BLaER1 (cell line): ENCODE measurements around the gene WDR18.

ENCODE experiments used
- H3K27ac ChIP-seq: shearing (Covaris generic); formaldehyde crosslinking; 2 replicates; pipeline ENCODE4 v1.8.1; 2022
- H3K27me3 ChIP-seq: shearing (Covaris generic); formaldehyde crosslinking; 2 replicates; pipeline ENCODE4 v1.8.1; 2022
- H3K36me3 ChIP-seq: shearing (Covaris generic); formaldehyde crosslinking; 2 replicates; pipeline ENCODE4 v1.8.1; 2022
- H3K4me1 ChIP-seq: shearing (Covaris generic); formaldehyde crosslinking; 2 replicates; pipeline ENCODE4 v1.8.1; 2022
- H3K4me2 ChIP-seq: shearing (Covaris generic); formaldehyde crosslinking; 2 replicates; pipeline ENCODE4 v1.8.1; 2022
- H3K4me3 ChIP-seq: shearing (Covaris generic); formaldehyde crosslinking; 2 replicates; pipeline ENCODE4 v1.8.1; 2022
- H3K9ac ChIP-seq: shearing (Covaris generic); formaldehyde crosslinking; 2 replicates; pipeline ENCODE4 v1.8.1; 2022
- H3K9me3 ChIP-seq: shearing (Covaris generic); formaldehyde crosslinking; 2 replicates; pipeline ENCODE4 v1.8.1; 2022
- H4K20me1 ChIP-seq: shearing (Covaris generic); formaldehyde crosslinking; 2 replicates; pipeline ENCODE4 v1.8.1; 2022
- Cebpa-rat ChIP-seq: shearing (Covaris generic); IDR thresholded peaks from 2 replicates; pipeline ENCODE4 v1.8.1; 2022

The WDR18 gene

GRCh38 chr19:1011831-1012333, 27.7 kb downstream of the WDR18 start:
- peaks cover 81% of the 10 kb centered on the region for H4K20me1 ChIP-seq
- no peak overlapping the region for H3K4me3 ChIP-seq
- H3K4me2 ChIP-seq = no peak overlapping the region
- peaks cover 87% of the 10 kb centered on the region for H3K36me3 ChIP-seq
- TF ChIP-seq Cebpa-rat = no peak
- H3K9ac ChIP-seq = no peak overlapping the region
- no peaks in the 10 kb centered on the region for H3K9me3 ChIP-seq
- peaks cover 7% of the 10 kb centered on the region for H3K4me1 ChIP-seq
- H3K27me3 ChIP-seq = no peaks in the 10 kb centered on the region
- H3K27ac ChIP-seq = no peak overlapping the region

GRCh38 chr19:1012334-1012733, 28.2 kb downstream of the WDR18 start:
- peaks cover 81% of the 10 kb centered on the region for H4K20me1 ChIP-seq
- H3K4me3 ChIP-seq = no peak overlapping the region
- no peak for TF ChIP-seq Cebpa-rat
- H3K27me3 ChIP-seq = no peaks in the 10 kb centered on the region
- H3K4me2 ChIP-seq = no peak overlapping the region
- H3K27ac ChIP-seq = no peak overlapping the region
- H3K36me3 ChIP-seq = peaks cover 86% of the 10 kb centered on the region
- peaks cover 12% of the 10 kb centered on the region for H3K4me1 ChIP-seq
- H3K9me3 ChIP-seq = no peaks in the 10 kb centered on the region
- H3K9ac ChIP-seq = no peak overlapping the region

- Histone ChIP-seq H3K36me3 (peaks cover 92% of the 10 kb centered on the region), H3K4me1 (peaks cover 21% of the 10 kb centered on the region)
- TF ChIP-seq Cebpa-rat = no peak
These were observed 29.1 kb downstream of the WDR18 start for GRCh38 chr19:1013218-1013617.

GRCh38 chr19:1014161-1015060, 30.3 kb downstream of the WDR18 start:
- Histone ChIP-seq H3K27ac (no peak overlapping the region), H3K4me1 (peaks cover 33% of the 10 kb centered on the region), H3K4me2 (no peak overlapping the region), H3K9me3 (no peaks in the 10 kb centered on the region), H3K36me3 (peaks cover 92% of the 10 kb centered on the region), H3K27me3 (no peaks in the 10 kb centered on the region), H4K20me1 (peaks cover 92% of the 10 kb centered on the region), H3K4me3 (no peak overlapping the region), H3K9ac (no peak overlapping the region)
- no peak for TF ChIP-seq Cebpa-rat

More at GRCh38 chr19:1013218-1013617, 29.1 kb downstream of the WDR18 start:
- Histone ChIP-seq H4K20me1 (peaks cover 89% of the 10 kb centered on the region), H3K27ac (no peak overlapping the region), H3K4me2 (no peak overlapping the region), H3K9ac (no peak overlapping the region), H3K27me3 (no peaks in the 10 kb centered on the region), H3K4me3 (no peak overlapping the region), H3K9me3 (no peaks in the 10 kb centered on the region)

- Histone ChIP-seq H3K4me2 (no peak overlapping the region), H3K4me1 (peaks cover 39% of the 10 kb centered on the region), H3K27me3 (no peaks in the 10 kb centered on the region), H3K36me3 (peaks cover 84% of the 10 kb centered on the region), H4K20me1 (peaks cover 92% of the 10 kb centered on the region), H3K9ac (no peak overlapping the region), H3K9me3 (no peaks in the 10 kb centered on the region), H3K4me3 (no peak overlapping the region), H3K27ac (no peak overlapping the region)
- no peak for TF ChIP-seq Cebpa-rat
These were observed 31.1 kb downstream of the WDR18 start for GRCh38 chr19:1015061-1015781.

GRCh38 chr19:1015782-1016646, 31.9 kb downstream of the WDR18 start:
- Histone ChIP-seq H3K4me2 (no peak overlapping the region), H3K9me3 (no peaks in the 10 kb centered on the region)

GRCh38 chr19:1016647-1017114, 32.5 kb downstream of the WDR18 start:
- Histone ChIP-seq H3K36me3 (peaks cover 73% of the 10 kb centered on the region), H3K27me3 (no peaks in the 10 kb centered on the region), H3K9ac (0 out of 2 replicates have a peak overlapping the region, but pooled peaks have one; percentile 29), H3K9me3 (no peaks in the 10 kb centered on the region), H4K20me1 (peaks cover 92% of the 10 kb centered on the region), H3K27ac (no peak overlapping the region), H3K4me2 (peak overlapping the region; percentile 99; the same call in 1 of the 2 replicates), H3K4me3 (no peak overlapping the region), H3K4me1 (peaks cover 39% of the 10 kb centered on the region)
- no peak for TF ChIP-seq Cebpa-rat

More at GRCh38 chr19:1015782-1016646, 31.9 kb downstream of the WDR18 start:
- no peak for TF ChIP-seq Cebpa-rat
- H3K27me3 ChIP-seq = no peaks in the 10 kb centered on the region
- H3K9ac ChIP-seq = no peak overlapping the region
- peaks cover 78% of the 10 kb centered on the region for H3K36me3 ChIP-seq
- peaks cover 39% of the 10 kb centered on the region for H3K4me1 ChIP-seq
- H3K4me3 ChIP-seq = no peak overlapping the region
- no peak overlapping the region for H3K27ac ChIP-seq
- H4K20me1 ChIP-seq = peaks cover 94% of the 10 kb centered on the region

GRCh38 chr19:1017115-1017905, 33.2 kb downstream of the WDR18 start:
- Histone ChIP-seq H3K27ac (peak overlapping the region; percentile 51; the same call in 1 of the 2 replicates), H3K27me3 (no peaks in the 10 kb centered on the region), H3K4me2 (peak overlapping the region; percentile 99), H3K9ac (peak overlapping the region; percentile 99; the same call in 1 of the 2 replicates), H3K4me3 (no peak overlapping the region), H3K4me1 (peaks cover 45% of the 10 kb centered on the region), H3K36me3 (peaks cover 66% of the 10 kb centered on the region), H4K20me1 (peaks cover 86% of the 10 kb centered on the region), H3K9me3 (no peaks in the 10 kb centered on the region)
- no peak for TF ChIP-seq Cebpa-rat
